NCI-H2227 (cell line): ENCODE measurements around the gene RAB8B.

ENCODE experiments used
- DNase-seq: peaks from one replicate; lab custom pipeline; 2025; ENCODE audit not compliant: unreplicated experiment; lab: John Stamatoyannopoulos, UW

The RAB8B gene

GRCh38 chr15:63305260-63305659 is 115.9 kb downstream of the RAB8B start:
- DNase-seq, result no peak

- no peak for DNase-seq
These were observed 117.2 kb downstream of the RAB8B start for GRCh38 chr15:63306492-63307073.

GRCh38 chr15:63308491-63308890 is 119.1 kb downstream of the RAB8B start:
- DNase-seq, result no peak

- no peak for DNase-seq
These were observed 119.5 kb downstream of the RAB8B start for GRCh38 chr15:63308947-63309346.

- no peak for DNase-seq
These were observed 121.2 kb downstream of the RAB8B start for GRCh38 chr15:63310646-63311045.

GRCh38 chr15:63312286-63312685 is 122.9 kb downstream of the RAB8B start:
- DNase-seq, result no peak

GRCh38 chr15:63313825-63314224 is 124.4 kb downstream of the RAB8B start:
- DNase-seq, result no peak

GRCh38 chr15:63314409-63314808 is 125.0 kb downstream of the RAB8B start:
- no peak for DNase-seq
